Activated CD8-positive, alpha-beta memory T cell treated with anti-CD3 and anti-CD28 coated beads, Interleukin-2, amount 50 U/mL, for 1 hour (primary cell): ENCODE measurements around the gene ATIC.

Experiments
- DNase-seq: peaks from one replicate; pipeline ENCODE4 v3.0.0-alpha.2; 2020; ENCODE audit errors: extremely low read depth

The ATIC gene

GRCh38 chr2:215376103-215376780 is 64.4 kb downstream of the ATIC start:
- no peak for DNase-seq

- DNase-seq: no peak
Measured at GRCh38 chr2:215377283-215377682, 65.4 kb downstream of the ATIC start.

GRCh38 chr2:215378045-215378444 is 66.2 kb downstream of the ATIC start:
- no peak for DNase-seq

GRCh38 chr2:215379039-215379438 is 67.2 kb downstream of the ATIC start:
- DNase-seq: no peak

GRCh38 chr2:215379948-215380347 is 68.1 kb downstream of the ATIC start:
- no peak for DNase-seq

- no peak for DNase-seq
Measured at GRCh38 chr2:215380699-215381098, 68.8 kb downstream of the ATIC start.

- DNase-seq: no peak
Measured at GRCh38 chr2:215382011-215382410, 70.2 kb downstream of the ATIC start.

GRCh38 chr2:215382480-215382879 is 70.6 kb downstream of the ATIC start:
- no peak for DNase-seq

GRCh38 chr2:215383652-215384279 is 71.9 kb downstream of the ATIC start:
- no peak for DNase-seq

GRCh38 chr2:215384710-215385109 is 72.9 kb downstream of the ATIC start:
- no peak for DNase-seq

- DNase-seq: no peak
Measured at GRCh38 chr2:215386566-215386965, 74.7 kb downstream of the ATIC start.

GRCh38 chr2:215388002-215388728 is 76.3 kb downstream of the ATIC start:
- DNase-seq: no peak

GRCh38 chr2:215390550-215390913 is 78.7 kb downstream of the ATIC start:
- no peak for DNase-seq

- no peak for DNase-seq
Measured at GRCh38 chr2:215391531-215391930, 79.7 kb downstream of the ATIC start.

- no peak for DNase-seq
Measured at GRCh38 chr2:215392164-215392563, 80.3 kb downstream of the ATIC start.

GRCh38 chr2:215392687-215393270 is 80.9 kb downstream of the ATIC start:
- DNase-seq: no peak

GRCh38 chr2:215394102-215394805 is 82.4 kb downstream of the ATIC start:
- DNase-seq: no peak

- DNase-seq: no peak
Measured at GRCh38 chr2:215395687-215396460, 84.0 kb downstream of the ATIC start.

GRCh38 chr2:215396595-215397313 is 84.9 kb downstream of the ATIC start:
- no peak for DNase-seq

GRCh38 chr2:215397632-215398341 is 85.9 kb downstream of the ATIC start:
- DNase-seq: no peak
